MM.1S (cell line): Measurements from ENCODE around the gene PBX3.

Source experiments
- EZH2 ChIP-seq: fragments of 300-600 bp; sonication (generic); optimal IDR thresholded peaks from 2 replicates; pipeline ENCODE3; 2017; ENCODE audit warnings: low read depth, mild to moderate bottlenecking, antibody characterized with exemption, low read length, mixed read lengths
- EZH2phosphoT487 ChIP-seq: fragments of 300-600 bp; sonication (generic); IDR thresholded peaks from 2 replicates; pipeline ENCODE4 v1.6.1; 2018; ENCODE audit warnings: antibody characterized with exemption, low read length
- TF ChIP-seq, protein P1 (sequence below): fragments of 300-600 bp; sonication (generic); IDR thresholded peaks from 2 replicates; pipeline ENCODE4 v1.5.1; 2016; ENCODE audit warnings: antibody characterized with exemption, low read length, mixed read lengths

DNA sequence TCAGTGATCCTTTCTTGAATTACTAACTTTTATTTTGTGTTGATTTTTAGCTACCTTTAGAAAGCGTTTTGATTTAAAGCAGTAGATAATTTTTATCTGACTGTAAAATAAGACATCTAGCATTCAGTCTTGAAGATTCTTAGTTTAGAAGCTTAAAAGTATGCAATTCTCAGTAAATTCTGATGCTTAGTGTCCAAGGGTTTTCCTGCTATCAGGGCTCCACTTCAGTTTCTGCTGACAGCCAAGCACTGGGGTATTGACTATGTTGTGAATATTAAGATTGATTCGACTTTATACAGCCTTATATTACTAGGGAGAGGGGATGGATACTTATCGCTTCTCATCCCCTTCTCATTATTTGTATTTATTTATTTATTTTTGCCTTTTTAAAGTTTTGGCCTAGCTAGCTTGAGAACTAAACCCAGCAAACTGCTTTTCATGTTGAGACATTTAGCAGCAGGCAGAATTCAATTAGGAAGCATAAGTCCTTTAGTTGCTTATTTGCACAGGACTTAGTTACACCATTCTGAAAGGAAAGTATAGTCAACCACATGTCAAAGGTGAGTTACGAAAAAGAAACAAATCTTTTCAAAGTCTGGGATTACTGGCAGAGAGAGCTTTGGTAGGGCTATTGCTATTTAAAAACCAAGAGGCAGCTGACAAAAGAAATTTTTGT is 2.9 kb downstream of the PBX3 start:
- TF ChIP-seq, protein P1, sequence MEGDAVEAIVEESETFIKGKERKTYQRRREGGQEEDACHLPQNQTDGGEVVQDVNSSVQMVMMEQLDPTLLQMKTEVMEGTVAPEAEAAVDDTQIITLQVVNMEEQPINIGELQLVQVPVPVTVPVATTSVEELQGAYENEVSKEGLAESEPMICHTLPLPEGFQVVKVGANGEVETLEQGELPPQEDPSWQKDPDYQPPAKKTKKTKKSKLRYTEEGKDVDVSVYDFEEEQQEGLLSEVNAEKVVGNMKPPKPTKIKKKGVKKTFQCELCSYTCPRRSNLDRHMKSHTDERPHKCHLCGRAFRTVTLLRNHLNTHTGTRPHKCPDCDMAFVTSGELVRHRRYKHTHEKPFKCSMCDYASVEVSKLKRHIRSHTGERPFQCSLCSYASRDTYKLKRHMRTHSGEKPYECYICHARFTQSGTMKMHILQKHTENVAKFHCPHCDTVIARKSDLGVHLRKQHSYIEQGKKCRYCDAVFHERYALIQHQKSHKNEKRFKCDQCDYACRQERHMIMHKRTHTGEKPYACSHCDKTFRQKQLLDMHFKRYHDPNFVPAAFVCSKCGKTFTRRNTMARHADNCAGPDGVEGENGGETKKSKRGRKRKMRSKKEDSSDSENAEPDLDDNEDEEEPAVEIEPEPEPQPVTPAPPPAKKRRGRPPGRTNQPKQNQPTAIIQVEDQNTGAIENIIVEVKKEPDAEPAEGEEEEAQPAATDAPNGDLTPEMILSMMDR: no peak
- TF ChIP-seq EZH2: no peak
- TF ChIP-seq EZH2phosphoT487: no peak
